H1 (cell line): ENCODE data around the gene AGPAT3. TPM values are rescaled to one million over a fixed set of nuclear protein-coding genes. Genes with fewer than 3 reads are reported as not detected.

Source experiments
- CTCF ChIA-PET: fragments of 300-600 bp; sonication (Branson Sonifier 250); formaldehyde crosslinking; loops from one replicate; lab custom pipeline; 2021; ENCODE audit not compliant: partially characterized antibody; lab: Charles Lee
- POLR2A ChIA-PET: fragments of 300-600 bp; sonication (Branson Sonifier 250); formaldehyde crosslinking; loops from one replicate; lab custom pipeline; 2021; ENCODE audit warnings: inconsistent platforms; ENCODE audit not compliant: partially characterized antibody; lab: Charles Lee
- DNase-seq, 2 experiments: peaks; one replicate each; pipeline versions ENCODE4 v3.0.0 to v3.0.0-alpha.2; 2010 to 2022; ENCODE audit warnings: low spot score in 2 of 2, low read depth in 1 of 2, mixed read lengths in 1 of 2
- FAIRE-seq: peaks from 2 replicates; lab custom pipeline; 2011; peaks lifted over from hg19 to GRCh38; lab: Jason Lieb, UNC
- H2AFZ ChIP-seq: 2 replicates; pipeline ENCODE4 v1.8.1; 2012; ENCODE audit warnings: low read length, inconsistent platforms
- H2AK5ac ChIP-seq: 2 replicates; pipeline ENCODE4 v1.6.1; 2013; ENCODE audit warnings: low read depth, low read length
- H2BK120ac ChIP-seq: replicated peaks from 2 replicates; pipeline ENCODE3; 2013; ENCODE audit warnings: low read depth, low read length, inconsistent platforms
- H2BK12ac ChIP-seq: 2 replicates; pipeline ENCODE4 v1.6.1; 2013; ENCODE audit warnings: low read depth, low read length
- H2BK15ac ChIP-seq: 2 replicates; pipeline ENCODE4 v1.6.1; 2013; ENCODE audit warnings: low read length
- H2BK20ac ChIP-seq: 2 replicates; pipeline ENCODE4 v1.6.1; 2013; ENCODE audit warnings: low read length
- H2BK5ac ChIP-seq: 2 replicates; pipeline ENCODE4 v1.6.1; 2013; ENCODE audit warnings: low read depth, low read length
- H3K14ac ChIP-seq: 2 replicates; pipeline ENCODE4 v1.6.1; 2013; ENCODE audit warnings: inconsistent platforms; ENCODE audit not compliant: insufficient read length
- H3K18ac ChIP-seq: 2 replicates; pipeline ENCODE4 v1.6.1; 2013; ENCODE audit warnings: low read length; ENCODE audit errors: extremely low read depth
- H3K23ac ChIP-seq: 2 replicates; pipeline ENCODE4 v1.6.1; 2013; ENCODE audit warnings: inconsistent platforms; ENCODE audit not compliant: insufficient read length
- H3K23me2 ChIP-seq: 2 replicates; pipeline ENCODE4 v1.6.1; 2013; ENCODE audit warnings: low read depth, low read length
- H3K27ac ChIP-seq: 2 replicates; pipeline ENCODE4 v1.6.1; 2011; ENCODE audit warnings: low read depth, low read length, inconsistent platforms
- H3K27me3 ChIP-seq, 4 experiments: replicated peaks in 1 of 4; 1 replicate in 1 of 4; 2 replicates in 3 of 4; pipeline versions ENCODE4 v1.6.1 to v1.8.1; 2011 to 2013; ENCODE audit warnings: low read length in 3 of 4, mild to moderate bottlenecking in 3 of 4, inconsistent platforms in 2 of 4, mixed read lengths in 2 of 4, moderate library complexity in 1 of 4; ENCODE audit not compliant: control insufficient read depth in 3 of 4, insufficient read depth in 3 of 4; ENCODE audit errors: extremely low read depth in 1 of 4
- H3K36me3 ChIP-seq, 4 experiments: 2 replicates each; pipeline versions ENCODE4 v1.6.1 to v1.8.1; 2011 to 2013; ENCODE audit warnings: mild to moderate bottlenecking in 4 of 4, low read length in 3 of 4, moderate library complexity in 2 of 4, control low read depth in 1 of 4, inconsistent platforms in 1 of 4; ENCODE audit not compliant: insufficient read depth in 4 of 4, control insufficient read depth in 2 of 4
- H3K4ac ChIP-seq: replicated peaks from 2 replicates; pipeline ENCODE3; 2013; ENCODE audit warnings: low read length, low read depth, mixed read lengths, inconsistent platforms; ENCODE audit not compliant: insufficient read length
- H3K4me1 ChIP-seq, 4 experiments: replicated peaks in 1 of 4; 1 replicate in 1 of 4; 2 replicates in 3 of 4; pipeline versions ENCODE4 v1.6.1 to v1.8.1; 2011 to 2013; ENCODE audit warnings: low read length in 3 of 4, inconsistent platforms in 2 of 4, mixed read lengths in 1 of 4; ENCODE audit not compliant: insufficient read depth in 4 of 4, control insufficient read depth in 3 of 4
- H3K4me2 ChIP-seq, 2 experiments: 2 replicates each; pipeline versions ENCODE4 v1.6.1 to v1.8.1; 2011 to 2013; ENCODE audit warnings: low read depth in 2 of 2, low read length in 2 of 2, control low read depth in 1 of 2, inconsistent platforms in 1 of 2, mild to moderate bottlenecking in 1 of 2; ENCODE audit not compliant: insufficient read depth in 1 of 2
- H3K4me3 ChIP-seq, 4 experiments: fragments of 200-600, 300-600 bp in 1 of 4; sonication (generic), shearing (Covaris generic), sonication (Bioruptor Twin) in 1 of 4; 2 replicates each; pipeline versions ENCODE4 v1.5.1 to v1.8.1; 2011 to 2016; ENCODE audit warnings: low read length in 4 of 4, low read depth in 3 of 4, control low read depth in 2 of 4, inconsistent platforms in 2 of 4, mild to moderate bottlenecking in 2 of 4, mixed read lengths in 1 of 4, moderate library complexity in 1 of 4; ENCODE audit not compliant: insufficient read depth in 2 of 4; ENCODE audit errors: extremely low read depth in 1 of 4
- H3K56ac ChIP-seq: replicated peaks from 2 replicates; pipeline ENCODE3; 2013; ENCODE audit warnings: low read depth, mild to moderate bottlenecking, mixed read lengths, low read length, inconsistent platforms; ENCODE audit not compliant: insufficient read length
- H3K79me1 ChIP-seq: 2 replicates; pipeline ENCODE4 v1.6.1; 2013; ENCODE audit warnings: low read depth, low read length, control low read depth
- H3K79me2 ChIP-seq, 2 experiments: 2 replicates each; pipeline versions ENCODE4 v1.6.1 to v1.8.1; 2012 to 2013; ENCODE audit warnings: low read length in 2 of 2, mild to moderate bottlenecking in 2 of 2, inconsistent platforms in 1 of 2; ENCODE audit not compliant: insufficient read depth in 2 of 2, control insufficient read depth in 1 of 2
- H3K9ac ChIP-seq, 4 experiments: replicated peaks in 1 of 4; 1 replicate in 1 of 4; 2 replicates in 3 of 4; pipeline versions ENCODE4 v1.6.1 to v1.8.1; 2011 to 2013; ENCODE audit warnings: low read depth in 3 of 4, low read length in 3 of 4, control low read depth in 2 of 4, mild to moderate bottlenecking in 2 of 4, moderate library complexity in 2 of 4, inconsistent platforms in 1 of 4; ENCODE audit errors: extremely low read depth in 1 of 4
- H3K9me3 ChIP-seq, 2 experiments: 2 replicates each; pipeline versions ENCODE4 v1.6.1 to v1.8.1; 2012 to 2013; ENCODE audit warnings: mild to moderate bottlenecking in 2 of 2, moderate library complexity in 2 of 2, control low read depth in 1 of 2, inconsistent platforms in 1 of 2, low read depth in 1 of 2, low read length in 1 of 2, mixed read lengths in 1 of 2; ENCODE audit not compliant: insufficient read depth in 2 of 2
- H4K20me1 ChIP-seq, 2 experiments: replicated peaks in 1 of 2; 2 replicates each; pipeline versions ENCODE3 to v1.8.1; 2011 to 2013; ENCODE audit warnings: inconsistent platforms in 2 of 2, low read length in 2 of 2, mild to moderate bottlenecking in 1 of 2; ENCODE audit not compliant: insufficient read depth in 2 of 2, control insufficient read depth in 1 of 2
- H4K5ac ChIP-seq: 2 replicates; pipeline ENCODE4 v1.6.1; 2013; ENCODE audit warnings: low read length, low read depth, mixed read lengths, inconsistent platforms; ENCODE audit not compliant: insufficient read length
- H4K8ac ChIP-seq: 2 replicates; pipeline ENCODE4 v1.8.0; 2013; ENCODE audit warnings: mild to moderate bottlenecking, moderate library complexity, low read length, inconsistent platforms; ENCODE audit not compliant: insufficient read depth; ENCODE audit errors: extremely low read depth
- H4K91ac ChIP-seq: replicated peaks from 2 replicates; pipeline ENCODE3; 2013; ENCODE audit warnings: low read length, mixed read lengths, inconsistent platforms; ENCODE audit not compliant: insufficient read length
- SP4 ChIP-seq: IDR thresholded peaks from 2 replicates; pipeline ENCODE4 v1.6.1; 2012; ENCODE audit warnings: low read length, inconsistent platforms
- WGBS, 2 experiments: shearing (Covaris generic) in 1 of 2; methylation state at CpG; one replicate each; pipeline versions ENCODE4 v1.1.6 to v1.1.7; 2013 to 2015; ENCODE audit warnings: low lambda C conversion rate in 2 of 2, mixed read lengths in 2 of 2, inconsistent platforms in 1 of 2, low coverage in 1 of 2, missing lambda C conversion rate in 1 of 2; ENCODE audit not compliant: insufficient replicate concordance in 2 of 2, insufficient coverage in 1 of 2, insufficient read length in 1 of 2; ENCODE audit errors: extremely low coverage in 1 of 2, missing lambda C conversion rate in 1 of 2; 5-methylcytosine and 5-hydroxymethylcytosine counted together
- polyA plus RNA-seq, 7 experiments: library from polyadenylated mRNA; depleted of rRNA in 3 of 7; stranded (reverse) in 5 of 7; unstranded in 2 of 7; fragments of >200 nt in 5 of 7; fragments of 200-250 nt in 2 of 7; gene quantifications; 1 replicate in 5 of 7; 2 replicates in 1 of 7; 4 replicates in 1 of 7; pipeline versions ENCODE4 v1.2.1 to v1.2.3, GENCODE V29; 2011 to 2013; ENCODE audit warnings: missing spikeins in 2 of 7, mixed read lengths in 2 of 7
- total RNA-seq: library from RNA; stranded (reverse); fragmentation: NEBNext Ultra II Directional; extraction: Animal tissue kit (Norgen Biotek cat#: 25700); gene quantifications from 2 replicates; pipeline ENCODE4 v1.2.1, GENCODE V29; 2021

AGPAT3 gene
- total and polyA plus RNA-seq, 2 of the 8 experiments (the other 6 are each of a cell fraction or from before 2014, with no cell fraction given) = 5.8 to 7.3 TPM

- H3K18ac ChIP-seq = no peak overlapping the region
- no peak overlapping the region for H4K5ac ChIP-seq
- CTCF ChIA-PET = no interaction called here
- no peak overlapping the region for H3K27ac ChIP-seq
- no peak overlapping the region for H2BK120ac ChIP-seq
- H2BK5ac ChIP-seq = no peak overlapping the region
- H3K79me2 ChIP-seq = no peaks in the 10 kb centered on the region
- H3K36me3 ChIP-seq = no peaks in the 10 kb centered on the region
- H3K14ac ChIP-seq = no peak overlapping the region
- no peak overlapping the region for H3K9ac ChIP-seq
- H3K23me2 ChIP-seq = peaks cover 5% of the 10 kb centered on the region; the same call in 1 of the 2 replicates
- no peak overlapping the region for H3K4me3 ChIP-seq
- H3K79me1 ChIP-seq = no peaks in the 10 kb centered on the region
- no peaks in the 10 kb centered on the region for H3K9me3 ChIP-seq
- 85% methylated on average over 6 of the region's 6 CpGs; no CpG with 5 or more reads in 1 of the 2 experiments for WGBS, 2 experiments
- H4K8ac ChIP-seq = no peak overlapping the region
- no peak overlapping the region for H3K23ac ChIP-seq
- H2AK5ac ChIP-seq = no peak overlapping the region
- H3K56ac ChIP-seq = no peak overlapping the region
- H2BK15ac ChIP-seq = no peak overlapping the region
- no peak overlapping the region for H4K91ac ChIP-seq
- no peak for FAIRE-seq
- no peak overlapping the region for H2AFZ ChIP-seq
- H2BK20ac ChIP-seq = no peak overlapping the region
- H3K4me2 ChIP-seq = no peak overlapping the region
- H4K20me1 ChIP-seq = no peaks in the 10 kb centered on the region
- DNase-seq = no peak
- no peak for TF ChIP-seq SP4
- POLR2A ChIA-PET = no interaction called here
- H2BK12ac ChIP-seq = no peak overlapping the region
- H3K4ac ChIP-seq = no peak overlapping the region
- no peaks in the 10 kb centered on the region for H3K27me3 ChIP-seq
- H3K4me1 ChIP-seq = peaks cover 0 to 6% (median 0%) of the 10 kb centered on the region in 4 experiments; a peak in 1 of 7 replicates
Observed at GRCh38 chr21:43913928-43914327, 48.9 kb downstream of the AGPAT3 start.
